PFSK-1 (cell line): Measurements from ENCODE around the gene IL17C.

Experiments used
- POLR2AphosphoS5 ChIP-seq: IDR thresholded peaks from 2 replicates; pipeline ENCODE4 v1.6.1; 2012; ENCODE audit warnings: low read depth, mild to moderate bottlenecking, control low read depth, low read length, moderate library complexity
- REST ChIP-seq, 2 experiments: IDR thresholded peaks; 2 replicates each; pipeline versions ENCODE4 v1.6.1 to v1.8.0; 2011 to 2012; ENCODE audit warnings: low read depth in 2 of 2, low read length in 2 of 2, control low read depth in 1 of 2, inconsistent platforms in 1 of 2, mild to moderate bottlenecking in 1 of 2, moderate library complexity in 1 of 2; ENCODE audit not compliant: insufficient read depth in 1 of 2
- SIN3A ChIP-seq: IDR thresholded peaks from 2 replicates; pipeline ENCODE4 v1.6.1; 2012; ENCODE audit warnings: mild to moderate bottlenecking, low read length, moderate library complexity, borderline replicate concordance; ENCODE audit not compliant: insufficient read depth
- TAF1 ChIP-seq: IDR thresholded peaks from 2 replicates; pipeline ENCODE4 v1.6.1; 2012; ENCODE audit warnings: low read length, control low read depth, borderline replicate concordance; ENCODE audit not compliant: insufficient read depth

- TF ChIP-seq POLR2AphosphoS5 (no peak), REST (IDR thresholded peaks at IDR 0.05; ENCODE audit: insufficient read depth in 1 of 2, low read depth in 2 of 2, low read length in 2 of 2) (no peak), SIN3A (no peak), TAF1 (no peak)
These were observed 15.4 kb downstream of the IL17C start for GRCh38 chr16:88653596-88654362.
